ENCODE results near the gene SCUBE3.

Gene SCUBE3

GRCh38 chr6:35248965-35249364 is 35.2 kb downstream of the SCUBE3 start:
- peaks cover 14% of the 10 kb centered on the region for H3K4me1 Mint-ChIP-seq (ENCODE audit: low read depth)
- H3K27me3 Mint-ChIP-seq: no peaks in the 10 kb centered on the region
- DNase-seq: no peak
- H3K4me3 Mint-ChIP-seq: no peak overlapping the region
- peak overlapping the region; percentile 59 for H3K27ac Mint-ChIP-seq
- peaks cover 6% of the 10 kb centered on the region for H3K36me3 Mint-ChIP-seq (ENCODE audit: low read depth)
- H3K9me3 Mint-ChIP-seq: no peaks in the 10 kb centered on the region

GRCh38 chr6:35251949-35252348 is 38.2 kb downstream of the SCUBE3 start:
- Mint-ChIP-seq H3K4me3 (no peak overlapping the region), H3K4me1 (ENCODE audit: low read depth) (peaks cover 14% of the 10 kb centered on the region), H3K9me3 (no peaks in the 10 kb centered on the region), H3K36me3 (ENCODE audit: low read depth) (no peaks in the 10 kb centered on the region), H3K27me3 (no peaks in the 10 kb centered on the region), H3K27ac (no peak overlapping the region)
- DNase-seq: no peak

GRCh38 chr6:35253249-35253648 is 39.5 kb downstream of the SCUBE3 start:
- no peak for DNase-seq
- Mint-ChIP-seq H3K27me3 (no peaks in the 10 kb centered on the region), H3K36me3 (ENCODE audit: low read depth) (no peaks in the 10 kb centered on the region), H3K4me3 (no peak overlapping the region), H3K9me3 (no peaks in the 10 kb centered on the region), H3K27ac (no peak overlapping the region), H3K4me1 (ENCODE audit: low read depth) (peaks cover 12% of the 10 kb centered on the region)

- peak overlapping the region; percentile 97 for H3K27ac Mint-ChIP-seq
- H3K27me3 Mint-ChIP-seq: no peaks in the 10 kb centered on the region
- no peaks in the 10 kb centered on the region for H3K9me3 Mint-ChIP-seq
- H3K4me3 Mint-ChIP-seq: peak overlapping the region; percentile 96
- no peak for DNase-seq
- H3K4me1 Mint-ChIP-seq (ENCODE audit: low read depth): peaks cover 40% of the 10 kb centered on the region
- H3K36me3 Mint-ChIP-seq (ENCODE audit: low read depth): peaks cover 11% of the 10 kb centered on the region
Measured at GRCh38 chr6:35258336-35258735, 44.6 kb downstream of the SCUBE3 start.

DNA sequence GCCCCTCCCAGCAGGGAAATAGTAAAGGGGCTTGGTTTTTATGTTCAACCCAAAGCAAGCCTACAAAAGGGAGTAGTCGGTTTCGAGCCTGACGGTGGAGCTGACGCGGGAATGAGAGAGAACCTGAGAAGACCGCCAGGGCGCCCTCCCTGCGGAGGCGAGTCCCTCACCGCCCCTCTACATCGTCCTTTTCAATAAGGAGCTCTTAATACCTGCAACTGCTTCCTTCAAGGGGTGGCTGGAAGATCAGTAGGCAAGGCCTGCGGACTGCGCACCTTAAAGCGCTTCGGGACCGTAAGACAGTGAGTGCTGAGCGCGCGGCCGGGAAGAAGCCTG is 45.1 kb downstream of the SCUBE3 start:
- Mint-ChIP-seq H3K36me3 (ENCODE audit: low read depth) (peaks cover 11% of the 10 kb centered on the region), H3K27ac (peak overlapping the region; percentile 97), H3K4me1 (ENCODE audit: low read depth) (peaks cover 43% of the 10 kb centered on the region), H3K9me3 (no peaks in the 10 kb centered on the region), H3K4me3 (peak overlapping the region; percentile 96), H3K27me3 (no peaks in the 10 kb centered on the region)
- DNase-seq: no peak

DNA sequence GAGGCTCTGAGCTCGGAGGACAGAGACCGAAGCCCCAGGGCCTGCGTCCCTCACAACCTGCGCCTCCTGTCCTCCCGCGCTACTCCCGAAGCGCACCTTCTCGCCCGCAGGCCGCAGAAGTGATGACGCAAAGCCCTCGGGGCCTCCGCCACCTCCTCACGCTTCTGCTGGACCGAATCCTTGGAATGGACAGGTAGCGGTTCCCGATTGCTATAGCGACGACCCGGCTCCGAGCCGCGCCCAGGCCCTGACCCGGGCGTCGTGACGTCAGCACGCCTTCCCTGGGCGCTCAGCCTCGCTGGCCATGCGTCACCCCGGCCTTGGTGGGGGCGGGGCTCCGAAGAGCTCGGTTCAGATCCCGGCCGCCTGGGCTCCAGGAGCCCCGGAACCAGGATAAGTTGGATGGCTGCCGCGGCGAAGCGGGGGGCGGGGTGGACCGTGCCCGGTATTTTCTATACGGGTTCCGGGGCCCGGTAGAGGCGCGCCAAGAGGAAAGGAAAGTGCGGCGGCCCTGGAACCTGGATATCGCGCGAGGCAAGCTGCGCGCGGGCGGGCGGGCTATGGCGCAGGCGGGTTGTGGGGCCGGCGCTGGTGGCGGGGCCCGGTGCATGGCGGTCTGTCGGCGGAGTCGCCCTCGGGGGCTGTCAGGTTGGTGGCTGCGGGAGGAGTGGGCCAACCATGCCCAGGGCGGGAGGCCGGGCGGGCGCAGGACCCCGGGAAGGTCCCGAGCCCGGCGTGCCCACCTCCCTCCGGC is 45.6 kb downstream of the SCUBE3 start, which contains the start of gene ZNF76:
Gene ZNF76 (plus strand): TSS at position 542 of the 754 bp plus-strand sequence. CDS start 21,417 bp downstream, outside the sequence.
- Mint-ChIP-seq H3K4me1 (ENCODE audit: low read depth) (peaks cover 48% of the 10 kb centered on the region), H3K27me3 (no peaks in the 10 kb centered on the region), H3K27ac (peak within 1 kb of the TSS; percentile 97), H3K4me3 (peak within 1 kb of the TSS; percentile 96), H3K36me3 (ENCODE audit: low read depth) (peaks cover 11% of the 10 kb centered on the region), H3K9me3 (no peaks in the 10 kb centered on the region)
- peak; percentile 93 for DNase-seq

GRCh38 chr6:35259948-35260590 is 46.3 kb downstream of the SCUBE3 start:
- peak; percentile 77 for DNase-seq
- H3K27ac Mint-ChIP-seq: peak overlapping the region; percentile 95
- H3K9me3 Mint-ChIP-seq: no peaks in the 10 kb centered on the region
- H3K36me3 Mint-ChIP-seq (ENCODE audit: low read depth): peaks cover 11% of the 10 kb centered on the region
- peaks cover 54% of the 10 kb centered on the region for H3K4me1 Mint-ChIP-seq (ENCODE audit: low read depth)
- H3K4me3 Mint-ChIP-seq: peak overlapping the region; percentile 96
- H3K27me3 Mint-ChIP-seq: no peaks in the 10 kb centered on the region

DNA sequence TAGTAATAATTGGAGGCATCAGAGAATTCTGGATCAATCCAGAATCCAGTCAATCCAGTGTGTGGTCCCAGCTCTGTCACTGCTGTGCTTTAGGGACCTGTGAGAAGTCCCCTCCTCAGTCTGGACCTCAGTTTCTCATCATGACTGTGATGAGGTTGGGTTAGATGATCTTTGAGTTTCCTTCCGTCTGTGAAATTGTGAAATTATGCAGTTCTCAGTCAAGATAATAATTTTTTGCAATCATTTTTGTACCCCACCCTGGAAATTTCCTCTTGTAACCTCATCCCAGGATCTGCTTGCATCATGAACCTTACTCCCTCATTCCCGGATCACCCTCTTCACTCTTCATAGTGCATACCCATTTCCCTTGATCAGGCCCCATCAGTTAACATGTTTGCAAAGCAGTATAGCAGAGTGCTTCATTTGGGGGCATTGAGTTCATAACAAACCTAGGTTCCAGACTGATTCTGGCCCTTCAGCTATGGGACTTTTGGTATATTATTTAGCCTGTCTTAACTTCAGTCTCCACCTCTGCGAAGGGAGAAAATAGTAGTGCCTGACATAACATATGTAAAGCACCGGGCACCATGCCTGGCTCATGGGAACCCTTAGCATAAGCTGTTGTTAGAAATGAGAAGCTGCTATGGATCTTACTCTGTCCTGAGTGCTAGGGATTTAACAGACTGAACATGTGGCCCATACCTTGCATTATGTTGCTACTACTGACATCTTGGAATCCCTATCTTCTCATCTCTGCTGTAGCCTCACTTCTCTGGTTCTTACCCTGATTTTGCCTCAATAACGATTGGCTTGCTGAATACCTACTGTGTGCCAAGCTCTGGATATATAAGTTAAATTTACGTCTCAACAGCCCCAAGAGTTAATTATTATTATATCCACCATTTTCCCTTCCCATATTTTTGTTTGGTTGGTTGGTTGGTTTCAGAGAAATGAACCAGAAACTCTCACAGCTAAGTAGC is 47.1 kb downstream of the SCUBE3 start:
- H3K27ac Mint-ChIP-seq: peak overlapping the region; percentile 95
- no peak for DNase-seq
- H3K36me3 Mint-ChIP-seq (ENCODE audit: low read depth): peaks cover 14% of the 10 kb centered on the region
- peaks cover 59% of the 10 kb centered on the region for H3K4me1 Mint-ChIP-seq (ENCODE audit: low read depth)
- H3K27me3 Mint-ChIP-seq: no peaks in the 10 kb centered on the region
- H3K4me3 Mint-ChIP-seq: peak overlapping the region; percentile 96
- no peaks in the 10 kb centered on the region for H3K9me3 Mint-ChIP-seq

- H3K9me3 Mint-ChIP-seq: no peaks in the 10 kb centered on the region
- H3K36me3 Mint-ChIP-seq (ENCODE audit: low read depth): peaks cover 17% of the 10 kb centered on the region
- no peak for DNase-seq
- no peak overlapping the region for H3K27ac Mint-ChIP-seq
- H3K4me3 Mint-ChIP-seq: no peak overlapping the region
- H3K27me3 Mint-ChIP-seq: no peaks in the 10 kb centered on the region
- H3K4me1 Mint-ChIP-seq (ENCODE audit: low read depth): peaks cover 61% of the 10 kb centered on the region
Measured at GRCh38 chr6:35262596-35262995, 48.8 kb downstream of the SCUBE3 start.

- no peak for DNase-seq
- Mint-ChIP-seq H3K4me3 (no peak overlapping the region), H3K27me3 (no peaks in the 10 kb centered on the region), H3K36me3 (ENCODE audit: low read depth) (peaks cover 23% of the 10 kb centered on the region), H3K4me1 (ENCODE audit: low read depth) (peaks cover 62% of the 10 kb centered on the region), H3K27ac (no peak overlapping the region), H3K9me3 (no peaks in the 10 kb centered on the region)
Measured at GRCh38 chr6:35264550-35265274, 51.0 kb downstream of the SCUBE3 start.

DNA sequence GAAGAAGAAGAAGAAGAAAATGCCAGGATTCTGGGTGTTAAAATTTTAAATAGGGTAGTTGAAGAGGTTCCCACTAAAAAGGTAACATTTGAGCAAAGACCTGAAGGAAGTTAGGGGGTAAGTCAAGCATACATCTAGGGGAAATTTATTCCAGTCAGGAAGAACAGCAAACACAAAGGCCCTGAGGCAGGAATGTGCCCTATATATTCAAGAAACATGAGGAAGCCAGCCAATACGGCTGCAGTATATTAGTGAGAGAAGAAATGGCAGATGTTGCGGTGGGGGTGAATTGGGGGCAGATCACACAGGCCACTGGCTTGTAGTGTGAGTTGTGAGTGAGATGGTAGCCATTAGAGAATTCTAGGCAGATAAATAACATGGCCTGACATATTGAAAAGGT is 51.8 kb downstream of the SCUBE3 start:
- Mint-ChIP-seq H3K36me3 (ENCODE audit: low read depth) (peaks cover 23% of the 10 kb centered on the region), H3K4me1 (ENCODE audit: low read depth) (peaks cover 56% of the 10 kb centered on the region), H3K9me3 (no peaks in the 10 kb centered on the region), H3K27me3 (no peaks in the 10 kb centered on the region), H3K27ac (no peak overlapping the region), H3K4me3 (no peak overlapping the region)
- no peak for DNase-seq

DNA sequence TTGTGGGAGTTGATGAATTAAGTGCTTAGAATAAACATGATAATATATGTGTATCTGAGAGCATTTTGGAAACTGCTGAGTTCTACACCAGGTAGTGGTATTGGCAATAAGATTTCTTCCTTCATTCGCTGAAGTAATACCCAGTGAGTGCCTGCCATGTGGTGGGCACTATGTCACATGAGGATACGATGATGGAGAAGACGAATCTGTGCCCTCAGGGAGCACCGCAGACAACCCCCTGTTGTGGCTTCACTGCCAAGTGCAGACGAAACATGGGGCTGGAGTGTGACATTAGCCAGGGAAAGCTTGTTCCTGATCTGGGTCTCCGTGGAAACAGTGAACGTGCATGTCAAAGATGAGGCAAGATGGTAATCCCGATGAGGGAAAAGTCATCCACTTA is 53.7 kb downstream of the SCUBE3 start:
- Mint-ChIP-seq H3K27me3 (no peaks in the 10 kb centered on the region), H3K36me3 (ENCODE audit: low read depth) (peaks cover 33% of the 10 kb centered on the region), H3K4me1 (ENCODE audit: low read depth) (peaks cover 44% of the 10 kb centered on the region), H3K27ac (no peak overlapping the region), H3K9me3 (no peaks in the 10 kb centered on the region), H3K4me3 (no peak overlapping the region)
- DNase-seq: no peak

DNA sequence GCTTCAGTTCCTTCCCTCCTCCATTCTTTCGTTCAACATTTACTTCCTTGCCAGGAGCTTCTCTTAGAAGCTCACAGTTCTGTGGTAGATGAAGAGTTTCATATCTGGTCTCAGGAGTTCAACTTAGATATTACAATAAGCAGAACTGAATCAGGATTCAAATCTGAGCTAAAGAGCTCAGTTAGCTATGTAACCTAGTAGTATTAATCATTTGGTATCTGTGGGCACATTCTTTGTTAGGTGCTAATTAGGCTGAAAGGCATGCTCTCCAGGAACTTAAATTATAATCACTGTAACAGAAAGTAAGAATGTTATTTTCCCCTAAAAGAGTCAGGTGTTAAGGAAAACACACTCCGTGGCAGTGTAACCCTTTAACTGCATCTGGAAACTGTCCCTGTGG is 54.1 kb downstream of the SCUBE3 start:
- H3K9me3 Mint-ChIP-seq: no peaks in the 10 kb centered on the region
- H3K36me3 Mint-ChIP-seq (ENCODE audit: low read depth): peaks cover 33% of the 10 kb centered on the region
- no peak overlapping the region for H3K4me3 Mint-ChIP-seq
- DNase-seq: no peak
- no peaks in the 10 kb centered on the region for H3K27me3 Mint-ChIP-seq
- H3K27ac Mint-ChIP-seq: no peak overlapping the region
- H3K4me1 Mint-ChIP-seq (ENCODE audit: low read depth): peaks cover 39% of the 10 kb centered on the region

GRCh38 chr6:35272005-35272404 is 58.2 kb downstream of the SCUBE3 start:
- Mint-ChIP-seq H3K36me3 (ENCODE audit: low read depth) (peaks cover 32% of the 10 kb centered on the region), H3K9me3 (no peaks in the 10 kb centered on the region), H3K4me1 (ENCODE audit: low read depth) (peaks cover 30% of the 10 kb centered on the region), H3K27ac (no peak overlapping the region), H3K27me3 (no peaks in the 10 kb centered on the region), H3K4me3 (no peak overlapping the region)
- no peak for DNase-seq

Data from activated T-cell treated with anti-CD3 and anti-CD28 coated beads, Interleukin-2, amount 50 U/mL, for 24 hours (primary cell).